Caco-2 (cell line): ENCODE results near the gene PDE2A. TPM values are rescaled to one million over a fixed set of nuclear protein-coding genes. Genes with fewer than 3 reads are reported as not detected.

Experiments used
- BruUV-seq: library from RNA; stranded (reverse); fragments of 400-500 nt; replicated peaks from 2 replicates; lab custom pipeline; 2021; lab: Mats Ljungman, UMichigan
- CTCF ChIA-PET: fragments of 300-600 bp; sonication (Branson Sonifier 250); formaldehyde crosslinking; loops from one replicate; lab custom pipeline; 2022; ENCODE audit warnings: antibody characterized with exemption; lab: Charles Lee
- POLR2A ChIA-PET: fragments of 300-600 bp; sonication (Branson Sonifier 250); formaldehyde crosslinking; loops from one replicate; lab custom pipeline; 2022; ENCODE audit warnings: antibody characterized with exemption; lab: Charles Lee
- DNase-seq, 2 experiments: peaks; one replicate each; pipeline versions ENCODE4 v3.0.0 to v3.0.0-alpha.2; 2020 to 2022
- H3K27me3 ChIP-seq: replicated peaks from 2 replicates; pipeline ENCODE4 v1.6.0; 2011; ENCODE audit warnings: low read length; ENCODE audit not compliant: control insufficient read depth, insufficient read depth
- H3K36me3 ChIP-seq: 2 replicates; pipeline ENCODE4 v1.5.1; 2011; ENCODE audit warnings: low read length; ENCODE audit not compliant: control insufficient read depth, insufficient read depth
- H3K4me1 ChIP-seq: fragments of 250-450 bp; sonication (Bioruptor Pico); 2 replicates; pipeline ENCODE4 v1.5.1; 2020; ENCODE audit warnings: mild to moderate bottlenecking
- H3K4me3 ChIP-seq: 2 replicates; pipeline ENCODE4 v1.5.1; 2011; ENCODE audit warnings: low read depth, mild to moderate bottlenecking, control low read depth, low read length
- H3K9me3 ChIP-seq: fragments of 250-450 bp; sonication (Bioruptor Pico); 2 replicates; pipeline ENCODE4 v1.5.1; 2020; ENCODE audit warnings: mild to moderate bottlenecking, moderate library complexity
- H3K27ac Mint-ChIP-seq: one replicate; pipeline ENCODE4 v1.8.0; 2022; ENCODE audit warnings: mixed read lengths; ENCODE audit not compliant: unreplicated experiment
- H3K27me3 Mint-ChIP-seq: one replicate; pipeline ENCODE4 v1.8.0; 2022; ENCODE audit warnings: mixed read lengths; ENCODE audit not compliant: insufficient read depth, unreplicated experiment
- H3K36me3 Mint-ChIP-seq: one replicate; pipeline ENCODE4 v1.8.0; 2022; ENCODE audit warnings: mild to moderate bottlenecking, mixed read lengths; ENCODE audit not compliant: insufficient read depth, unreplicated experiment
- H3K4me1 Mint-ChIP-seq: one replicate; pipeline ENCODE4 v1.8.0; 2022; ENCODE audit warnings: low read depth, mixed read lengths; ENCODE audit not compliant: unreplicated experiment
- H3K4me3 Mint-ChIP-seq: one replicate; pipeline ENCODE4 v1.8.0; 2022; ENCODE audit warnings: mild to moderate bottlenecking, moderate library complexity, mixed read lengths; ENCODE audit not compliant: unreplicated experiment
- H3K9me3 Mint-ChIP-seq: one replicate; pipeline ENCODE4 v1.8.0; 2022; ENCODE audit warnings: mixed read lengths; ENCODE audit not compliant: unreplicated experiment
- CTCF ChIP-seq, 2 experiments: fragments of 200-600 bp in 1 of 2; IDR thresholded peaks; 1 replicate in 1 of 2; 2 replicates in 1 of 2; pipeline versions ENCODE4 v1.5.1 to v1.8.0; 2011 to 2022; ENCODE audit warnings: antibody characterized with exemption in 1 of 2, control low read depth in 1 of 2, inconsistent platforms in 1 of 2, low read depth in 1 of 2, low read length in 1 of 2, mild to moderate bottlenecking in 1 of 2, moderate library complexity in 1 of 2; ENCODE audit not compliant: insufficient read depth in 1 of 2, severe bottlenecking in 1 of 2, unreplicated experiment in 1 of 2
- intact Hi-C: fragments of 100-400 bp; cut with micrococcal nuclease; formaldehyde crosslinking; loops from one replicate; pipeline ENCODE4 v1.10.0; 2022; ENCODE audit not compliant: unreplicated experiment
- total RNA-seq: library from RNA; stranded (reverse); gene quantifications from 2 replicates; pipeline ENCODE4 v1.2.3, GENCODE V29; 2022

Gene PDE2A
- total RNA-seq, 1 experiment from 2014 or later = 1.4 TPM

- no peak overlapping the region for H3K4me3 Mint-ChIP-seq
- Histone ChIP-seq H3K4me1 (no peaks in the 10 kb centered on the region), H3K9me3 (no peaks in the 10 kb centered on the region), H3K36me3 (no peaks in the 10 kb centered on the region), H3K4me3 (no peak overlapping the region), H3K27me3 (peaks cover 17% of the 10 kb centered on the region)
- no peaks in the 10 kb centered on the region for H3K4me1 Mint-ChIP-seq
- no peaks in the 10 kb centered on the region for H3K36me3 Mint-ChIP-seq
- no TSS peak for BruUV-seq
- peaks cover 44% of the 10 kb centered on the region for H3K27me3 Mint-ChIP-seq
- no peak for TF ChIP-seq CTCF (IDR thresholded peaks at IDR 0.05; ENCODE audit: insufficient read depth in 1 of 2, low read depth in 1 of 2, low read length in 1 of 2, severe bottlenecking in 1 of 2, unreplicated experiment in 1 of 2)
- CTCF ChIA-PET = no interaction called here
- no peak overlapping the region for H3K27ac Mint-ChIP-seq
- intact Hi-C loops = no loop called here
- DNase-seq = no peak
- no peaks in the 10 kb centered on the region for H3K9me3 Mint-ChIP-seq
- POLR2A ChIA-PET = no interaction called here
Measured at GRCh38 chr11:72613450-72613849, 60.8 kb downstream of the PDE2A start.

GRCh38 chr11:72609476-72609875, 64.7 kb downstream of the PDE2A start:
- no TSS peak for BruUV-seq
- Mint-ChIP-seq H3K4me3 (no peak overlapping the region), H3K27ac (no peak overlapping the region), H3K4me1 (no peaks in the 10 kb centered on the region), H3K36me3 (no peaks in the 10 kb centered on the region), H3K27me3 (peaks cover 36% of the 10 kb centered on the region), H3K9me3 (no peaks in the 10 kb centered on the region)
- Histone ChIP-seq H3K4me1 (no peaks in the 10 kb centered on the region), H3K36me3 (no peaks in the 10 kb centered on the region), H3K27me3 (peaks cover 9% of the 10 kb centered on the region), H3K9me3 (no peaks in the 10 kb centered on the region), H3K4me3 (no peak overlapping the region)
- no peak for DNase-seq
- no peak for TF ChIP-seq CTCF (IDR thresholded peaks at IDR 0.05; ENCODE audit: insufficient read depth in 1 of 2, low read depth in 1 of 2, low read length in 1 of 2, severe bottlenecking in 1 of 2, unreplicated experiment in 1 of 2)
- intact Hi-C loops = no loop called here
- ChIA-PET POLR2A (interaction anchor here (0.6 kb wide), 1 partner anchor 10 kb away, joined by 3 read pairs; no protein-coding TSS in a partner anchor), CTCF (interaction anchor here (1.3 to 3.3 kb wide), 4 partner anchors 10 to 138 kb away, joined by 5 to 9 read pairs (median 7); no protein-coding TSS in a partner anchor)

GRCh38 chr11:72609045-72609444, 65.2 kb downstream of the PDE2A start:
- CTCF ChIA-PET = interaction anchor here (1.0 to 3.3 kb wide), 5 partner anchors 10 to 138 kb away, joined by 3 to 9 read pairs (median 6); no protein-coding TSS in a partner anchor

More at GRCh38 chr11:72609045-72609444, 65.2 kb downstream of the PDE2A start:
- POLR2A ChIA-PET = interaction anchor here (0.6 kb wide), 1 partner anchor 10 kb away, joined by 3 read pairs; no protein-coding TSS in a partner anchor
- TF ChIP-seq CTCF (IDR thresholded peaks at IDR 0.05; ENCODE audit: insufficient read depth in 1 of 2, low read depth in 1 of 2, low read length in 1 of 2, severe bottlenecking in 1 of 2, unreplicated experiment in 1 of 2) = peak; percentile 58 to 59
- intact Hi-C loops = no loop called here
- Histone ChIP-seq H3K9me3 (no peaks in the 10 kb centered on the region), H3K4me1 (no peaks in the 10 kb centered on the region), H3K36me3 (no peaks in the 10 kb centered on the region), H3K27me3 (peaks cover 7% of the 10 kb centered on the region), H3K4me3 (no peak overlapping the region)
- H3K4me3 Mint-ChIP-seq = no peak overlapping the region
- H3K4me1 Mint-ChIP-seq = no peaks in the 10 kb centered on the region
- no TSS peak for BruUV-seq
- no peak overlapping the region for H3K27ac Mint-ChIP-seq
- H3K36me3 Mint-ChIP-seq = no peaks in the 10 kb centered on the region
- no peak for DNase-seq
- H3K27me3 Mint-ChIP-seq = peaks cover 33% of the 10 kb centered on the region
- H3K9me3 Mint-ChIP-seq = no peaks in the 10 kb centered on the region
